ENCODE data around the gene ADCY7. TPM values are rescaled to one million over a fixed set of nuclear protein-coding genes. Genes with fewer than 3 reads are reported as not detected.
A peak's percentile ranks its signal among the peaks of the same experiment; 100 is the strongest.

ADCY7 gene
- total RNA-seq, 4 donors from 2014 or later, result 40.4 to 50.9 (median 41.2) TPM

GRCh38 chr16:50299508-50300105, 33.3 kb downstream of the ADCY7 start:
- Histone ChIP-seq H3K9me3 (no peaks in the 10 kb centered on the region), H3K36me3 (peaks cover 0 to 10% (median 0%) of the 10 kb centered on the region in 3 donors), H3K27ac (no peak overlapping the region), H3K4me1 (peaks cover 0 to 7% (median 0%) of the 10 kb centered on the region in 4 donors), H3K27me3 (no peaks in the 10 kb centered on the region), H3K4me3 (no peak overlapping the region)
- no peak for DNase-seq (ENCODE audit: low spot score in 2 of 2)
- no peak for TF ChIP-seq EP300 (IDR thresholded peaks at IDR 0.05)
- no peak for TF ChIP-seq CTCF (IDR thresholded peaks at IDR 0.05)
- TF ChIP-seq POLR2A (IDR thresholded peaks at IDR 0.05), result no peak
- 85 to 93% methylated on average over 4 to 8 of the region's 12 CpGs for WGBS, 2 donors

- Histone ChIP-seq H3K9me3 (no peaks in the 10 kb centered on the region), H3K4me1 (peaks cover 0 to 7% (median 0%) of the 10 kb centered on the region in 4 donors), H3K4me3 (no peak overlapping the region), H3K27ac (peak overlapping the region in 1 of 4 donors; percentile 67), H3K27me3 (no peaks in the 10 kb centered on the region), H3K36me3 (peaks cover 0 to 7% (median 0%) of the 10 kb centered on the region in 3 donors)
- TF ChIP-seq EP300 (IDR thresholded peaks at IDR 0.05) (no peak), CTCF (IDR thresholded peaks at IDR 0.05) (no peak), POLR2A (IDR thresholded peaks at IDR 0.05) (no peak)
- no peak for DNase-seq (ENCODE audit: low spot score in 2 of 2)
- 89 to 90% methylated on average over 16 to 23 of the region's 23 CpGs for WGBS, 2 donors
Measured at GRCh38 chr16:50300942-50301625, 34.7 kb downstream of the ADCY7 start.

- H3K27ac ChIP-seq, result peak overlapping the region in 1 of 4 donors; percentile 67
- H3K27me3 ChIP-seq, result no peaks in the 10 kb centered on the region
- H3K4me1 ChIP-seq, result peaks cover 0 to 7% (median 0%) of the 10 kb centered on the region in 4 donors
- 71 to 77% methylated on average over 17 to 20 of the region's 21 CpGs for WGBS, 2 donors
- DNase-seq (ENCODE audit: low spot score in 2 of 2), result no peak
- H3K36me3 ChIP-seq, result peaks cover 0 to 7% (median 0%) of the 10 kb centered on the region in 3 donors
- TF ChIP-seq EP300 (IDR thresholded peaks at IDR 0.05), result no peak
- no peak for TF ChIP-seq POLR2A (IDR thresholded peaks at IDR 0.05)
- TF ChIP-seq CTCF (IDR thresholded peaks at IDR 0.05), result no peak
- H3K9me3 ChIP-seq, result no peaks in the 10 kb centered on the region
- no peak overlapping the region for H3K4me3 ChIP-seq
Measured at GRCh38 chr16:50301626-50302471, 35.5 kb downstream of the ADCY7 start.

GRCh38 chr16:50302472-50303005, 36.2 kb downstream of the ADCY7 start:
- H3K27ac ChIP-seq, result no peak overlapping the region
- DNase-seq (ENCODE audit: low spot score in 2 of 2), result no peak
- no peaks in the 10 kb centered on the region for H3K27me3 ChIP-seq
- H3K9me3 ChIP-seq, result no peaks in the 10 kb centered on the region
- no peak for TF ChIP-seq POLR2A (IDR thresholded peaks at IDR 0.05)
- TF ChIP-seq EP300 (IDR thresholded peaks at IDR 0.05), result no peak
- no peak for TF ChIP-seq CTCF (IDR thresholded peaks at IDR 0.05)
- no peak overlapping the region for H3K4me3 ChIP-seq
- peaks cover 0 to 7% (median 0%) of the 10 kb centered on the region in 3 donors for H3K36me3 ChIP-seq
- peaks cover 0 to 7% (median 0%) of the 10 kb centered on the region in 4 donors for H3K4me1 ChIP-seq
- WGBS, 2 donors, result 83 to 92% methylated on average over 15 of the region's 15 CpGs
